Hepatic stellate cell (primary cell): ENCODE results near the gene NUP210.
A peak's percentile ranks its signal among the peaks of the same experiment; 100 is the strongest.
"Not testable (repeated sequence)": the region's sequence is repeated elsewhere in the genome, so short reads cannot be mapped to it uniquely, and the experiment has no call there.

Experiments used
- DNase-seq: peaks from one replicate; pipeline ENCODE4 v3.0.0; 2011; ENCODE audit warnings: low spot score

The NUP210 gene

GRCh38 chr3:13406190-13406589 is 13.9 kb downstream of the NUP210 start:
- no peak for DNase-seq

DNA sequence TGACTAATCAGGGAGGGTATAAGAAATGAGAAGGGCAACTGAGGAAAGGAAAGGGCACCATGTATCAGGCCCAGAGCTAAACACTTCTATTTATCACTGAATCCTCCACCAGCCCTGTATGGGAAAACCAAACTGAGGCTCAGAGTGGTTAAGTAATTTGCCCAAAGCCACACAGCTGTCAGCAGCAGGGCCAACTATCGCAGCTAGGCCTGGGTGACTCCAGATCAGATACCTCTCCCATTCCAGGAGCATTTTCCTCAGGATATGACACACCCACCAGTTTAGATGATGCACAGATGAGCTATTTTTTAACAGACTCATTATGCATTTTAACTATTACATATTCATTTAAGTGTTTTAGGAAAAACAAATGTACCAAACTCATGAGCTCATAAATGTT is 14.5 kb downstream of the NUP210 start:
- no peak for DNase-seq

- DNase-seq: no peak
These were observed 15.3 kb downstream of the NUP210 start for GRCh38 chr3:13404626-13405452.

DNA sequence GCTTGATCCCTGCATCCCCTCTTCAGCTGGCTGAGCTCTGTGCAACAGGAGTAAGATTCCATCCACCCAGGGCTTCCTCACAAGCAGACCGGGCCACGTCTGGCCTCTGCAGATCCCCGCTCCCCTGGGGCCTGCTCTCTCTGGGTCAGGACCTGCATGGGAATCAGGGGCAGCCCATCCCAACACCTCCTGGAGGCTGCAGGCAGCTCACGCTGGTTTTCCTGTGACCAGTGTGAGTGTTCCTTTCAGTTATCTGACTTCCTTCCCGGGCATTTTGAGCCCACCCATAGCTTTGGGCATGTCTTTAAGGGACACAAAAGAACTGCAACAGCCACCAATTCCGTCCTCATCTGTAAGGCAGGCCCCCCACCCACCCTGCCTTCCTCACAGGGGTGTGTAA is 16.3 kb downstream of the NUP210 start:
- DNase-seq: no peak

DNA sequence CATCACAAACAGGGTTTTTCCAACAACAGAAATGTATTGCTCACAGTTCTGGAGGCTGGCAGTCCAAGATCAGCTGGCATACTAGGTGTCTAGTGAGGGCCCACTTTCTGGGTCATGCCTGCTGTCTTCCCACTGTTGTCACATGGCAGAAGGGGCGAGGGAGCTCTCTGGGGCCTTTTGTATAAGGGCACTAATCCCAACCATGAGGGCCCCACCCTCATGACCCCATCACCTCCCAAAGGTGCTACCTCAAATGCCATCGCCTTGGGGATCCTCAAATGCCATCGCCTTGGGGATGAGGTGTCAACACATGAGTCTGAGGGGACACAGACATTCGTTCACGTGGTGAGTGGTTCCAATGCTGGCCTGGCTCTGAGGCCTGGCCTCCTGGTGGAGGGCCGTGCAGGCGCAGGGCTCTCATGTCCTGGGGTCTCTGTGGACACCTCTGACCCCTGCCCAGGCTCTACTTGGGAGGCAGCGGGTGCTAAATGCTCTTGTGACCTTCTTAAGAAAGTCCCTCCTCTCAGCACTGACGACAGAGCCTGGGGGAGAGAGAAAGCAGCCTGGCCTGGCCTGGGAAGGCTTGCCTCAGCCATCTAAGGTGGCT is 16.8 kb downstream of the NUP210 start:
- no peak for DNase-seq

DNA sequence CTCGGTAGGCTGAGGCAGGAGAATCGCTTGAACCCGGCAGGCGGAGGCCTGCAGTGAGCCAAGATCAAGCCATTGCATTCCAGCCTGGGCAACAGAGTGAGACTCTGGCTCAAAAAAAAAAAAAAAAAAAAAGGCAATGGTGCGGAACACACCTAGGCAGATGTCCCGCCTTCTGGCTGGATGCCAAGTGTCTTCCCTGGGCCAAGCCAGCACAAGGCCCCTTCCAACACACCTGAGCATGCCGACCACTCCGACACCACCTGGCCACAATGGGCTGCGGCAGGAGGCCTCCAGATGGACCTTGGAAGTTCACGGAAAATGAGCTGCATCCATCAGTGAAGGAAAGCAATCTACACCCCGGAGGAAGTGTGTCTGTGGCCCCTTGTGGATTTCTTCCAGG is 19.0 kb downstream of the NUP210 start:
- DNase-seq: no peak

DNA sequence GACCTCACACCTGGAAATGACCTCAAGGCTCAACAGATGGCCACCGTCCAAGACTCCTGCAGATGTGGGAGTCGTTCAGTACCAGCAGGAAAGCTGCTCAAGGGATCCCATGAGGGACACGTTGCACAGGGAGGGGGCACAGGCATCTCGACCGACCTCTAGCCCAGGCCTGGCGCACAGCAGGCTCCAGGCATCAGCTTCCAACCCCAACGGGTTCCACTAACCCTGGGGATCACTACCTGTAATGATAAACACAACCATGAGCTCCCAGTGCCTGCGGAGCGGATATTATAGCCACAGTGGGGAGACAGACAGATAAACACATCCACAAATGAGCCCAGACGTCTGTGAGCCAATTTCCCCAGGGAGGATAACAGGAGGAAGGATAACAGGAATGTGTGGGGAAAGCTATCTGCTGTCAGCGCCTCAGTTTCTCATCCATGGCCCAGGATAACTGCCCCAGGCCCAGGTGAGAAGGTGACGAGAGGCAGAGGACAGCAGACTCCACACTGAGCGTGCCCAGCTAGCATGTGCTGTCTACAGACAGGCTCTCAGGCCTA is 19.9 kb downstream of the NUP210 start:
- no peak for DNase-seq

DNA sequence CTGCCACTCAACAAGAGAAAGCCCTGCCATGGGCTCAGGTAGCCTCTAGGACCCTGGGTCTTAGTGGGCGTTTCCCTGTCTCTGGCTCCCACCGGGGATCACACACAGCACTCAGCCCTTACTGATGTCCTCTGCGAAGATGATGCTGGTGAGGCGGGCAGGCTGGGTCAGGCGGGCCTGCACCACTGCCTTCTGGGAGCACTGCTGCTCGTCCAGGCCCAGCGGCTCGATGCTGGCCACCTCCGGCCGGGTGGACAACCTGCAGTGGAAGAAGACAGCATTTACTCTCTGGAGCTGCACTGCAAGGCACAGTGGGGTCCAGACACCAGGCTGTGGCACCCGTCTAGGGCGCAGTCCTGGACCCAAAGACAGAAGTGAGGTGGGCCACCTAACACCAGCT is 20.5 kb downstream of the NUP210 start:
- no peak for DNase-seq

GRCh38 chr3:13397316-13397715 is 22.8 kb downstream of the NUP210 start:
- no peak for DNase-seq

DNA sequence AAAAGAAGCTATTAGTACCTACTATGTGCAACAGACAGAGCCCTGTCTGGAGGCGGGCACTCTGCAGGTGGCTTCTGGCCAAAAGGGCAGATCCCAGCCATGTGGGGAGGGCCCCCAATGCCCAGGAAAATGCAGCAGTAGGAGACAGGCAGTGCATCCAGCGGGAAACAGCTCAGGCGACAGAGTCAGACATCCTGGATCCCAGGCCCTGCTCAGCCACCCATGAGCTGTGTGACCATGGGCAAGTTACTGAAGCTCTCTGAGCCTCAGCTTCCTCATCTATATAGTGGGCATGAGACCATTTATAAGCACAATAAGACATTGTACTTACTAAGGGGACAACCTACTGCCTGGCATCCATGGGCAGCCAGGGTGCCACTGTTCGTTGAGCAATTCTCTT is 25.8 kb downstream of the NUP210 start:
- DNase-seq: no peak

DNA sequence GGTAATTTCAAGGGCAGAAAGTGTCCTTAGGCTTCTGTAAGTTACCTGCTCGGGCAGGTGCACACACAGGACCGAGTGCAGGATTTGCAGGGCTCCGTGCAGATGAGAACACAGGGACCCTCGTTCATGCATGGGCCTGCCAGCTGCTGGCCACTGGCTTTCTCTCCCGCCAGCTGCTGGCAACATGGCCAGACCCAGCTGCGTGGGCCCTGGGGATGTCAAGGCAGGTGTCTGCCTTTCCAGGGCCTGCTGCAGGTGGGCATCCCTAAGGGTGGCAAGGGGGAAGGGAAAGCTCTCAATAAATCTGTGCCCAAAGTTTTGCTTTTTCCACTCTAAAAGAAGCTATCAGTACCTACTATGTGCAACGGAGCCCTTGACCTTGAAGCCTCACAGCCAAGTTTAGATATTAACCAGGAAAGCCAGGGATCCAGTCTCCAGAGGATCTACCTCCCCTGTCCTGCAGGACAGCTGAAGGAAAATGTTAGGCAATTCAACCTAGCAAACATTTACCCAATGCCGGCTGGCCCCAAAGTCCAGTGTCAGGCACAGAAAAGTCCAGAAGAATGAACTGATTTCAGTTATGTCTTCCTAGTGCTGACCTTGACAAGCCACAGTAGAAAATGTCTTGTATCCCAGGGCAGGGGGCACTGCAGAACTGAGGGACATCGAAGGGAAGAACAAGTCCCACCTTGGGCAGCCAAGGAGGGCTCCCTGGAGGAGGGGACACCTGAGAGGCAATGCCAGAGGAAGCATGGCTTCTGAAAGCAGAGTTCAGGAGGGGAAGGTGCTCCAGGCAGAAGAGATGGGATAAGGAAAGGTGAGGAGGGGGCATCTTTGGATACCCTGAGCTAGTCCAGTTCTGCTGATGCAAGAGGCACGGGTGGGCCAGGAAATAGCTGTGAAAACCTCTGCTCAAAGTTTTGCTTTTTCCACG is 26.4 kb downstream of the NUP210 start:
- DNase-seq: no peak

DNA sequence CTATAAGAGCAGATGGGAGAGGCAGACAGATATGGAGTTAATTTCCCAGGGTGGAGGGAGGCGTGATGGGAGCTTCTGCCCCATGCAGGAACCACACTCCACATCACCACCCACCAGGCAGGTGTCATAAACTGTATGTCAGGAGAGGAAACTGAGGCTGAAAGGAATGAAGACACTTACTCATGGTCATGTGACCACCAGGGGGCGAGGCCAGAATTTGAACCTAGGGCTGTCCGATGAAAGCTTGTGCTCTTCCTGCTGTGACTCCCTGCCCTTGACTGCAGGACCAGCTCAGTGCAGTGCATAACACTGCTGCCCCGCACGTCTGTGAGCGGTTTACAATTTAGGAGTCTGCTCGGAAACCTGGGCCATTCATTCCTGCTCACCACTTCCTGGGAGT is 28.8 kb downstream of the NUP210 start:
- no peak for DNase-seq

- no peak for DNase-seq
These were observed 30.7 kb downstream of the NUP210 start for GRCh38 chr3:13389378-13389777.

DNA sequence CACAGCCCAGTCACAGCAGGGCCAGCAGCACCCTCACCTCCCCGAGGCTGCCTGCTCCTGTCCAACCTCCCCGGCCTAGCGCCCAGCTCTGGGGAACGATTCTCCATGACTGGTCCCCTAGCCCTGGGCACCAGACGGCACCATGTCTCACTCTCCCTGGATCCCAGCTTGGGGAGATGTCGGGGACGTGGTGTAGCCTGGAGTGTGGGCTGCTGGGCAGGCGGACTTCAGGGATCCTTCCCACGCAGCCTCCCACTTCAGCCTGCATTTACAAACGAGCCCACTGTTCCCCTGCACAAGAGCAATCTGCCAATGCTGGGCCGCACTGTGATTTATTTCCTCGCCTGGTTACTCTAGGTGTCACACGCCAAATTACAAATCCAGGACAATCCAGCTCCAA is 31.3 kb downstream of the NUP210 start:
- no peak for DNase-seq

DNA sequence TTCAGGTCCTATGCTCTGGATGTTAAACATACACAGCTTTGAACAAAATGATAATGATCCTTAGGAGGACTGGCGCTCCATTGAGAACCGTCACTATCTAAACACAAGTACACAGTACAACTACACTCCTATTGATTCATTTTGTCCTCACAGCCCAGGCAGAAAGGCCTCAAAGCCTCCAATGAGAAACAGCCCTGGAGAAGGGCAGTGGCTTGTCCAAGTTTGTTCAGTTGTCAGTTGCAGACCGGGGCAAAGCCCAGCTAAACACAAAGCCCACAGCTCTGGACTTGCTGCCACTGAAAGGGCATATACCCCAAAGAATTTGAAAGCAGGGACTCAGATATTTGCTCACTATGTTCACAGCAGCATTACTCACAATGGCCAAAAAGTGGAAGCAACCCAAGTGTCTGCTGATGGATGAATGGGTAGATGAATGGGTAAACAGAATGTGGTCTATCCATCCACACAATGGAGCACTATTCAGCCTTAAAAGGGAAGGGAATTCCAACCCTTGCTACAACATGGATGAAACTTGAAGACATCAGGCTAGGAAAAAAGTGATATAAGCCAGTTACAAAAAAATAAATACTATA is 34.7 kb downstream of the NUP210 start:
- DNase-seq: no peak

DNA sequence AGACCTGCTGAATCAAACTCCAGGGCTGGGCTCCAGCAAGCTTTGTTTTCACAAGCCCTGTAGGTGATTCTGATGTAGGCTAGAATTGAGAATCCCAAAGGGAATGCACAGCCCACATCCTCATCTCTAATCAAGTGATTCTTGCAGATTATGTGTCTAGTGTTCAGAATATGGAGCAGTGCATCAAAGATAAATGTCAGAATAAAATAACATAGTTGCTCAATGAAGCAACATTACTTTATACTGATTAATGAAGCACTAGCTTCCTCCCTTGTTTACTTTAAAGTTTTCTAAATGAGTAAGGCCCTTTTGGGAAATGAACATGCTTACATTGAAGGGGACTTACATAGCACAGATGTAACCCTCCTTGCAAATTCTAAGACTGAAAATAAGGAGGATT is 39.2 kb downstream of the NUP210 start:
- no peak for DNase-seq

DNA sequence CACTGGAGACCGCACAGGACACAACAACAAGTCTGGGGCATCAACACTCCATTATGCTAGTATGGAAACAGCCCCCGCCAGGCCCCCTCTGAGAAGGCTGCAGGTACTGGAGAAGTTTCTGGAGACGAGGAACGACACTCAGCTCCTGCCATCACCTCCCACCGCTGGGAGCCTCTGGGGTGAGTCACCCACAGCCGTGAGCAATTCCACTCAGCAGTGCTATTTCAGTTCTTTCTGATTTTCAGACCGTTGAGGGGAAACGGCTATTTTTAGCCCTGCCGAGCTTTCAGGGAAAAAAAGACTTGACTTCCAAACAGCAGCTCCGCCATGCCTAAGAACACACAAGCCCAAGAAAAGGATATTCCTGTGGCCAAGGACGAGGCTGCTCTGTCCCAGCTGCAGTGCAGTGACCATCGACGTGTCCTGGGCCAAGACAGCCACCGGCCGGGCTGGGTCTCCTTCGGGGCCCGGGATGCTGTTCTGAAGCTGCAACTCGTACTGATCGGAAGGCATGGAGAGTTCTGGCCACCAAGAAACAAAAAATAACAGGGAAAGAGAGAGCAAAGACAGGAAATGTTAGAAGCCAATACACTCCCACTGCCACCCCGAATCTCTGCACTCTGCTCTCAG is 40.8 kb downstream of the NUP210 start:
- DNase-seq: peak; percentile 95

DNA sequence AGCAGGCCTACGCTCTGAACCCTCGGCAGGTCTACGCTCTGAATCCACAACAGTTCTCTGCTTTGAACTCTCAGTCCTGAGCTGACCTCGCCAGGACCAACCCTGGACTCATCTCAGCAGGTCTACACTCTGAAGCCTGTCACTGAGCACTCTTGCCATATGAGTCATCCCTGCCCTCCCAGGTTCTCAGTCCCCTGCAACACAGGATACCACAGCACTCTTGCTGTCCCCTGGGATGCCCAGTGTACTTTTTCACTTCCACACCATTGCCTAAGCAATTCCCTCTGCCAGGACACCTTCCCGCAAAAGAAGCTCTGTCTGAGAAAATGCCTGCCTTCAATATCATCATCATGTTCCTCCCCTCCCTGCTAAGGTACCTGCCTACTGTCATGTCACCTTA is 42.0 kb downstream of the NUP210 start:
- peak; percentile 41 for DNase-seq

GRCh38 chr3:13377741-13378140 is 42.4 kb downstream of the NUP210 start:
- not testable (repeated sequence) for DNase-seq

DNA sequence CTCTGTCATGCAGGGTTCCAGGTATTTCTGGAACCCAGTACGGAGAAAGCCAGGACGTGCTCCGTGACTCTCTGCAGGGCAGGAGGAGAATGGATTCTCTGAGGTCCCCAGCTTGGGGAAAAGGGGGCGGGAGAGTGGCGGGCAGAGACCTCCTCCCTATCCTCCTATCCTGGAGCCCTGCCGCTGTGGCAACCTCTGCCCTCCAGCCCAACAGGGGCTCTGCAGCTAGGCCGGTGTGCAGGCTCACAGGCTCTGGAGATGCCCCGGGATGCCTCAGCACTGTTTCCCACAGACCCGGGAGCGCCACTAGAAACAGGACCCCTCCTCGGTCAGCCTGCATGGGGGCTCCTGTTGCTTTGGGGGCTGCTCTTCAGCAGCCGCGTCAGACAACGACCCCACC is 43.1 kb downstream of the NUP210 start:
- DNase-seq: no peak

- no peak for DNase-seq
These were observed 44.0 kb downstream of the NUP210 start for GRCh38 chr3:13376091-13376490.

- DNase-seq: no peak
These were observed 44.7 kb downstream of the NUP210 start for GRCh38 chr3:13375464-13375863.
